ENCODE data around the gene GDPD1. TPM values are rescaled to one million over a fixed set of nuclear protein-coding genes. Genes with fewer than 3 reads are reported as not detected.

The GDPD1 gene
- 4.4 and 4.9 TPM in 2 replicates for polyA plus RNA-seq (2013)

- peak within 1 kb of the TSS; percentile 97 for H4K8ac ChIP-seq (ENCODE audit: low read depth, low read length)
- no CpG with 5 or more reads among the region's 60 CpGs for WGBS (ENCODE audit: extremely low coverage, insufficient coverage, insufficient read length)
- peak within 1 kb of the TSS; percentile 44 for H2BK5ac ChIP-seq (ENCODE audit: low read depth, low read length, poor library complexity)
- peaks cover 8% of the 10 kb centered on the region for H3K79me2 ChIP-seq (ENCODE audit: control insufficient read depth, insufficient read depth, low read length, poor library complexity)
- peak within 1 kb of the TSS; percentile 76 for H3K14ac ChIP-seq (ENCODE audit: low read length)
- H4K91ac ChIP-seq (ENCODE audit: low read depth, low read length) = peak within 1 kb of the TSS; percentile 64
- H2BK12ac ChIP-seq (ENCODE audit: low read length) = peak within 1 kb of the TSS; percentile 56
- DNase-seq = peak; percentile 98 to 99
- peak within 1 kb of the TSS; percentile 80 for H2AFZ ChIP-seq (ENCODE audit: insufficient read depth, low read length, poor library complexity)
- peak within 1 kb of the TSS; percentile 50 for H2BK120ac ChIP-seq (ENCODE audit: insufficient read depth, low read length, poor library complexity)
- peak within 1 kb of the TSS; percentile 90 for H3K4me2 ChIP-seq (ENCODE audit: low read length)
- H3K18ac ChIP-seq (ENCODE audit: low read length) = peak within 1 kb of the TSS; percentile 42
- H3K4ac ChIP-seq (ENCODE audit: low read depth, low read length) = no peak within 1 kb of the TSS
- peaks cover 0 to 5% of the 10 kb centered on the region in 2 experiments for H3K4me1 ChIP-seq (ENCODE audit: control insufficient read depth in 1 of 2, insufficient read depth in 2 of 2, low read length in 2 of 2)
- H4K12ac ChIP-seq (ENCODE audit: low read depth, low read length) = peak within 1 kb of the TSS; percentile 82
- peak within 1 kb of the TSS; percentile 74 for H3K4me3 ChIP-seq (ENCODE audit: low read depth, low read length)
- H2AK5ac ChIP-seq (ENCODE audit: low read length) = no peak within 1 kb of the TSS
- H3K9me3 ChIP-seq (ENCODE audit: insufficient read depth, low read depth, low read length) = no peaks in the 10 kb centered on the region
- peaks cover 4% of the 10 kb centered on the region for H3K79me1 ChIP-seq (ENCODE audit: low read length)
- peak within 1 kb of the TSS; percentile 48 for H3K27ac ChIP-seq (ENCODE audit: low read depth, low read length)
- no peak within 1 kb of the TSS for H3K23ac ChIP-seq (ENCODE audit: low read length)
- H3K9ac ChIP-seq (ENCODE audit: low read length) = peak within 1 kb of the TSS; percentile 70
- H3K27me3 ChIP-seq (ENCODE audit: insufficient read depth, low read length) = no peaks in the 10 kb centered on the region
- no peaks in the 10 kb centered on the region for H3K36me3 ChIP-seq (ENCODE audit: control insufficient read depth in 1 of 2, insufficient read depth in 2 of 2, low read length in 2 of 2)
Measured at GRCh38 chr17:59220328-59221158, at the start of gene GDPD1. Gene GDPD1 (plus strand): TSS chr17:59220511. CDS start chr17:59220610, 99 bp downstream.

GRCh38 chr17:59172436-59173004 lies 47.8 kb upstream of the GDPD1 start:
- H3K4ac ChIP-seq (ENCODE audit: low read depth, low read length) = no peak overlapping the region
- no peak overlapping the region for H3K4me3 ChIP-seq (ENCODE audit: low read depth, low read length)
- H3K23ac ChIP-seq (ENCODE audit: low read length) = no peak overlapping the region
- H2BK5ac ChIP-seq (ENCODE audit: low read depth, low read length, poor library complexity) = no peak overlapping the region
- H4K91ac ChIP-seq (ENCODE audit: low read depth, low read length) = no peak overlapping the region
- H2BK12ac ChIP-seq (ENCODE audit: low read length) = no peak overlapping the region
- no peak overlapping the region for H4K12ac ChIP-seq (ENCODE audit: low read depth, low read length)
- no peak overlapping the region for H2AK5ac ChIP-seq (ENCODE audit: low read length)
- DNase-seq = no peak
- H3K4me1 ChIP-seq (ENCODE audit: control insufficient read depth in 1 of 2, insufficient read depth in 2 of 2, low read length in 2 of 2) = no peaks in the 10 kb centered on the region
- H3K14ac ChIP-seq (ENCODE audit: low read length) = no peak overlapping the region
- WGBS (ENCODE audit: extremely low coverage, insufficient coverage, insufficient read length) = no CpG with 5 or more reads among the region's 33 CpGs
- no peaks in the 10 kb centered on the region for H3K79me2 ChIP-seq (ENCODE audit: control insufficient read depth, insufficient read depth, low read length, poor library complexity)
- no peaks in the 10 kb centered on the region for H3K9me3 ChIP-seq (ENCODE audit: insufficient read depth, low read depth, low read length)
- no peaks in the 10 kb centered on the region for H3K79me1 ChIP-seq (ENCODE audit: low read length)
- H3K27me3 ChIP-seq (ENCODE audit: insufficient read depth, low read length) = no peaks in the 10 kb centered on the region
- H4K8ac ChIP-seq (ENCODE audit: low read depth, low read length) = no peak overlapping the region
- H3K36me3 ChIP-seq (ENCODE audit: control insufficient read depth in 1 of 2, insufficient read depth in 2 of 2, low read length in 2 of 2) = peaks cover 27 to 33% of the 10 kb centered on the region in 2 experiments
- no peak overlapping the region for H3K9ac ChIP-seq (ENCODE audit: low read length)
- no peak overlapping the region for H3K27ac ChIP-seq (ENCODE audit: low read depth, low read length)
- H3K18ac ChIP-seq (ENCODE audit: low read length) = no peak overlapping the region
- no peak overlapping the region for H3K4me2 ChIP-seq (ENCODE audit: low read length)
- H2AFZ ChIP-seq (ENCODE audit: insufficient read depth, low read length, poor library complexity) = no peak overlapping the region
- H2BK120ac ChIP-seq (ENCODE audit: insufficient read depth, low read length, poor library complexity) = no peak overlapping the region

- peaks cover 29 to 33% of the 10 kb centered on the region in 2 experiments for H3K36me3 ChIP-seq (ENCODE audit: control insufficient read depth in 1 of 2, insufficient read depth in 2 of 2, low read length in 2 of 2)
- no peak overlapping the region for H2BK5ac ChIP-seq (ENCODE audit: low read depth, low read length, poor library complexity)
- H3K4me3 ChIP-seq (ENCODE audit: low read depth, low read length) = no peak overlapping the region
- no peaks in the 10 kb centered on the region for H3K9me3 ChIP-seq (ENCODE audit: insufficient read depth, low read depth, low read length)
- H3K14ac ChIP-seq (ENCODE audit: low read length) = no peak overlapping the region
- H2BK12ac ChIP-seq (ENCODE audit: low read length) = no peak overlapping the region
- no peaks in the 10 kb centered on the region for H3K27me3 ChIP-seq (ENCODE audit: insufficient read depth, low read length)
- H3K9ac ChIP-seq (ENCODE audit: low read length) = no peak overlapping the region
- no CpG with 5 or more reads among the region's 11 CpGs for WGBS (ENCODE audit: extremely low coverage, insufficient coverage, insufficient read length)
- no peak overlapping the region for H2AK5ac ChIP-seq (ENCODE audit: low read length)
- H3K4ac ChIP-seq (ENCODE audit: low read depth, low read length) = no peak overlapping the region
- H3K18ac ChIP-seq (ENCODE audit: low read length) = no peak overlapping the region
- H3K4me1 ChIP-seq (ENCODE audit: control insufficient read depth in 1 of 2, insufficient read depth in 2 of 2, low read length in 2 of 2) = no peaks in the 10 kb centered on the region
- H4K12ac ChIP-seq (ENCODE audit: low read depth, low read length) = no peak overlapping the region
- no peak overlapping the region for H4K91ac ChIP-seq (ENCODE audit: low read depth, low read length)
- no peak overlapping the region for H3K4me2 ChIP-seq (ENCODE audit: low read length)
- no peaks in the 10 kb centered on the region for H3K79me1 ChIP-seq (ENCODE audit: low read length)
- H3K27ac ChIP-seq (ENCODE audit: low read depth, low read length) = no peak overlapping the region
- no peak overlapping the region for H2BK120ac ChIP-seq (ENCODE audit: insufficient read depth, low read length, poor library complexity)
- H3K79me2 ChIP-seq (ENCODE audit: control insufficient read depth, insufficient read depth, low read length, poor library complexity) = no peaks in the 10 kb centered on the region
- DNase-seq = no peak
- H4K8ac ChIP-seq (ENCODE audit: low read depth, low read length) = no peak overlapping the region
- no peak overlapping the region for H3K23ac ChIP-seq (ENCODE audit: low read length)
- no peak overlapping the region for H2AFZ ChIP-seq (ENCODE audit: insufficient read depth, low read length, poor library complexity)
Measured at GRCh38 chr17:59174671-59175070, 45.6 kb upstream of the GDPD1 start.

- no peak for DNase-seq
- Histone ChIP-seq H3K14ac (ENCODE audit: low read length) (no peak overlapping the region), H3K18ac (ENCODE audit: low read length) (no peak overlapping the region), H3K4me2 (ENCODE audit: low read length) (no peak overlapping the region), H4K91ac (ENCODE audit: low read depth, low read length) (no peak overlapping the region), H3K79me1 (ENCODE audit: low read length) (no peaks in the 10 kb centered on the region), H2BK5ac (ENCODE audit: low read depth, low read length, poor library complexity) (no peak overlapping the region), H3K27ac (ENCODE audit: low read depth, low read length) (no peak overlapping the region), H4K12ac (ENCODE audit: low read depth, low read length) (no peak overlapping the region), H2AK5ac (ENCODE audit: low read length) (no peak overlapping the region), H3K27me3 (ENCODE audit: insufficient read depth, low read length) (no peaks in the 10 kb centered on the region), H3K9ac (ENCODE audit: low read length) (no peak overlapping the region), H3K4ac (ENCODE audit: low read depth, low read length) (no peak overlapping the region), H3K79me2 (ENCODE audit: control insufficient read depth, insufficient read depth, low read length, poor library complexity) (no peaks in the 10 kb centered on the region), H2BK120ac (ENCODE audit: insufficient read depth, low read length, poor library complexity) (no peak overlapping the region), H3K4me1 (ENCODE audit: control insufficient read depth in 1 of 2, insufficient read depth in 2 of 2, low read length in 2 of 2) (no peaks in the 10 kb centered on the region), H4K8ac (ENCODE audit: low read depth, low read length) (no peak overlapping the region), H2BK12ac (ENCODE audit: low read length) (no peak overlapping the region), H3K23ac (ENCODE audit: low read length) (no peak overlapping the region), H3K9me3 (ENCODE audit: insufficient read depth, low read depth, low read length) (no peaks in the 10 kb centered on the region), H3K36me3 (ENCODE audit: control insufficient read depth in 1 of 2, insufficient read depth in 2 of 2, low read length in 2 of 2) (peaks cover 27 to 34% of the 10 kb centered on the region in 2 experiments), H3K4me3 (ENCODE audit: low read depth, low read length) (no peak overlapping the region), H2AFZ (ENCODE audit: insufficient read depth, low read length, poor library complexity) (no peak overlapping the region)
- no CpG with 5 or more reads among the region's 7 CpGs for whole genome bisulfite sequencing (ENCODE audit: extremely low coverage, insufficient coverage, insufficient read length)
Measured at GRCh38 chr17:59175076-59175475, 45.2 kb upstream of the GDPD1 start.
